Fibroblast of lung (primary cell): ENCODE results near the gene KLF15.

Source experiments
- EZH2 ChIP-seq: IDR thresholded peaks from 2 replicates; pipeline ENCODE4 v1.5.1; 2012; ENCODE audit warnings: low read length, control low read depth, mild to moderate bottlenecking; ENCODE audit errors: missing control alignments
- TF ChIP-seq, protein P1 (sequence below), 2 donors: IDR thresholded peaks in 1 of 2; conservative IDR thresholded peaks in 1 of 2; 1 replicate in 1 of 2; 2 replicates in 1 of 2; pipeline ENCODE4 v1.5.1; 2011 to 2012; ENCODE audit warnings: low read length in 2 of 2, control low read depth in 1 of 2, inconsistent platforms in 1 of 2, low read depth in 1 of 2, mild to moderate bottlenecking in 1 of 2

DNA sequence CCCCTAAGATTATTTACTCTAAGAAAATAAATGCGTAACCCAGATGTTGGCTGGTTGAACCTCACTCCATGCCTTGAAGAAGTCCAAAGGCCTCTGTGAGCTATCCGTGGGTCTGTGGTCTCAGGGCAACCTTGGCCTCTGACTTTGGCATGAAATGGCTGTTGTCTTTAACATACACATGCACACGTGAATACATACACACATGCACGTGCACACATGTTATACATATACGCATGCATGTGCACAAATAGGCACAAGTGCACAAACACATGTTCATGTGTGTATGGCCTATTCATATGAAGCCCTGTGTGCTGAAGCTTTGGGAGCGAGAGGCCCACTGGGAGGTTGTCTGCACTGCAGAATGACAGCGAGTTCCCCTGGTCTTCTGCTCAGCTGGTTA is 50.8 kb downstream of the KLF15 start:
- TF ChIP-seq, protein P1, sequence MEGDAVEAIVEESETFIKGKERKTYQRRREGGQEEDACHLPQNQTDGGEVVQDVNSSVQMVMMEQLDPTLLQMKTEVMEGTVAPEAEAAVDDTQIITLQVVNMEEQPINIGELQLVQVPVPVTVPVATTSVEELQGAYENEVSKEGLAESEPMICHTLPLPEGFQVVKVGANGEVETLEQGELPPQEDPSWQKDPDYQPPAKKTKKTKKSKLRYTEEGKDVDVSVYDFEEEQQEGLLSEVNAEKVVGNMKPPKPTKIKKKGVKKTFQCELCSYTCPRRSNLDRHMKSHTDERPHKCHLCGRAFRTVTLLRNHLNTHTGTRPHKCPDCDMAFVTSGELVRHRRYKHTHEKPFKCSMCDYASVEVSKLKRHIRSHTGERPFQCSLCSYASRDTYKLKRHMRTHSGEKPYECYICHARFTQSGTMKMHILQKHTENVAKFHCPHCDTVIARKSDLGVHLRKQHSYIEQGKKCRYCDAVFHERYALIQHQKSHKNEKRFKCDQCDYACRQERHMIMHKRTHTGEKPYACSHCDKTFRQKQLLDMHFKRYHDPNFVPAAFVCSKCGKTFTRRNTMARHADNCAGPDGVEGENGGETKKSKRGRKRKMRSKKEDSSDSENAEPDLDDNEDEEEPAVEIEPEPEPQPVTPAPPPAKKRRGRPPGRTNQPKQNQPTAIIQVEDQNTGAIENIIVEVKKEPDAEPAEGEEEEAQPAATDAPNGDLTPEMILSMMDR (conservative IDR thresholded peaks at IDR 0.05 in 1 of 2, IDR thresholded peaks at IDR 0.05 in 1 of 2; ENCODE audit: low read depth in 1 of 2, low read length in 2 of 2), result no peak
- TF ChIP-seq EZH2, result no peak
